ENCODE measurements around the gene SECTM1. TPM values are rescaled to one million over a fixed set of nuclear protein-coding genes. Genes with fewer than 3 reads are reported as not detected.

Gene SECTM1
- polyA plus RNA-seq, 2 of the 4 experiments (the other 2 are of a cell fraction), result 0.22 to 2.0 TPM

GRCh38 chr17:82281076-82281475, 52.5 kb downstream of the SECTM1 start:
- POLR2A ChIA-PET, result interaction anchor here (4.3 kb wide), 1 partner anchor 12 kb away, joined by 39 read pairs; no protein-coding TSS in a partner anchor
- 86% methylated on average over 7 of the region's 7 CpGs for WGBS (ENCODE audit: missing lambda C conversion rate)
- H3K4me1 ChIP-seq, result peaks cover 35% of the 10 kb centered on the region
- H3K4me2 ChIP-seq, result no peak overlapping the region; the same call in 2 of the 3 replicates
- H3K4me3 ChIP-seq, result no peak overlapping the region
- no peak for TF ChIP-seq TP53 (CRISPR knock-in tag; IDR thresholded peaks at IDR 0.05)
- no peaks in the 10 kb centered on the region for H3K9me3 ChIP-seq
- DNase-seq (ENCODE audit: low read depth in 1 of 2, low spot score in 1 of 2) (no peak), FAIRE-seq (no peak), ATAC-seq (no peak)
- peak overlapping the region; percentile 51 to 82; a peak in 5 of 6 replicates for H3K27ac ChIP-seq
- CTCF ChIA-PET, result interaction anchor here (0.8 to 3.9 kb wide), 4 partner anchors 10 to 261 kb away, joined by 3 to 20 read pairs (median 3); no protein-coding TSS in a partner anchor

- CTCF ChIA-PET, result interaction anchor here (1.2 to 3.9 kb wide), 3 partner anchors 10 to 41 kb away, joined by 3 to 20 read pairs (median 3); no protein-coding TSS in a partner anchor
- no peak for FAIRE-seq
- H3K27ac ChIP-seq, result peak overlapping the region; percentile 51 to 82; a peak in 5 of 6 replicates
Measured at GRCh38 chr17:82280537-82280936, 53.0 kb downstream of the SECTM1 start.

GRCh38 chr17:82278786-82279391, 54.7 kb downstream of the SECTM1 start:
- DNase-seq (ENCODE audit: low read depth in 1 of 2, low spot score in 1 of 2) (no peak), FAIRE-seq (no peak), ATAC-seq (no peak)
- POLR2A ChIA-PET, result no interaction called here
- H3K27ac ChIP-seq, result peak overlapping the region in 1 of 2 experiments; percentile 22; a peak in 1 of 6 replicates
- no peaks in the 10 kb centered on the region for H3K9me3 ChIP-seq
- no peak overlapping the region for H3K4me2 ChIP-seq
- peaks cover 40% of the 10 kb centered on the region for H3K4me1 ChIP-seq
- no peak overlapping the region for H3K4me3 ChIP-seq
- no peak for TF ChIP-seq RCOR1 (IDR thresholded peaks at IDR 0.05; ENCODE audit: low read depth, low read length)
- no peak for TF ChIP-seq FOXS1 (CRISPR knock-in tag; IDR thresholded peaks at IDR 0.05)
- TF ChIP-seq HES2 (IDR thresholded peaks at IDR 0.05), result no peak
- TF ChIP-seq KDM5A (IDR thresholded peaks at IDR 0.05), result no peak
- TF ChIP-seq HMGXB4 (CRISPR knock-in tag; IDR thresholded peaks at IDR 0.05; ENCODE audit: borderline replicate concordance), result no peak
- TF ChIP-seq NPAS2 (CRISPR knock-in tag; IDR thresholded peaks at IDR 0.05; ENCODE audit: borderline replicate concordance), result no peak
- TF ChIP-seq CEBPB (IDR thresholded peaks at IDR 0.05), result no peak
- TF ChIP-seq JUNB (IDR thresholded peaks at IDR 0.05), result no peak
- no peak for TF ChIP-seq MAZ (IDR thresholded peaks at IDR 0.05; ENCODE audit: borderline replicate concordance, low read depth, low read length)
- TF ChIP-seq CHD2 (IDR thresholded peaks at IDR 0.05; ENCODE audit: low read length, partially characterized antibody), result no peak
- no peak for TF ChIP-seq MYC (IDR thresholded peaks at IDR 0.05; ENCODE audit: borderline replicate concordance, low read length)
- no peak for TF ChIP-seq RNF2 (IDR thresholded peaks at IDR 0.05; ENCODE audit: borderline replicate concordance, low read depth)
- TF ChIP-seq BCL3 (IDR thresholded peaks at IDR 0.05), result no peak
- TF ChIP-seq SREBF2 (IDR thresholded peaks at IDR 0.05), result no peak
- no peak for TF ChIP-seq KDM1A (IDR thresholded peaks at IDR 0.05; ENCODE audit: low read depth)
- TF ChIP-seq CBX8 (IDR thresholded peaks at IDR 0.05), result no peak
- WGBS (ENCODE audit: missing lambda C conversion rate), result 85% methylated on average over 16 of the region's 16 CpGs
- CTCF ChIA-PET, result interaction anchor here (0.8 to 1.0 kb wide), 2 partner anchors 34 to 43 kb away, joined by 3 to 4 read pairs; no protein-coding TSS in a partner anchor

More at GRCh38 chr17:82280537-82280936, 53.0 kb downstream of the SECTM1 start:
- H3K4me1 ChIP-seq, result peaks cover 35% of the 10 kb centered on the region
- H3K4me3 ChIP-seq, result no peak overlapping the region
- POLR2A ChIA-PET, result interaction anchor here (4.3 kb wide), 1 partner anchor 12 kb away, joined by 39 read pairs; no protein-coding TSS in a partner anchor
- DNase-seq (ENCODE audit: low read depth in 1 of 2, low spot score in 1 of 2) (no peak), ATAC-seq (no peak)
- 93% methylated on average over 8 of the region's 8 CpGs for WGBS (ENCODE audit: missing lambda C conversion rate)
- H3K9me3 ChIP-seq, result no peaks in the 10 kb centered on the region
- H3K4me2 ChIP-seq, result no peak overlapping the region
- TF ChIP-seq CEBPB (IDR thresholded peaks at IDR 0.05) (peak in 1 of 2 experiments; percentile 40; a peak in 1 of 4 replicates), HMGXB4 (CRISPR knock-in tag; IDR thresholded peaks at IDR 0.05; ENCODE audit: borderline replicate concordance) (no peak)
